Upper lobe of right lung (tissue), 1 donor: ENCODE measurements around the gene AXIN2. TPM values are rescaled to one million over a fixed set of nuclear protein-coding genes. Genes with fewer than 3 reads are reported as not detected.

Experiments
- ATAC-seq: fragments of 200-7000 bp; cut with Tn5 transposase; one replicate; pipeline ENCODE4 v1.9.1; 2020; ENCODE audit warnings: mild to moderate bottlenecking, moderate library complexity
- DNase-seq: peaks from one replicate; pipeline ENCODE4 v3.0.0-alpha.2; 2020
- H3K27ac ChIP-seq: fragments of 200-600 bp; one replicate; pipeline ENCODE4 v1.8.0; 2022
- H3K27me3 ChIP-seq: fragments of 200-600 bp; one replicate; pipeline ENCODE4 v1.8.0; 2022; ENCODE audit warnings: mild to moderate bottlenecking
- H3K36me3 ChIP-seq: fragments of 200-600 bp; one replicate; pipeline ENCODE4 v1.8.0; 2022
- H3K4me1 ChIP-seq: fragments of 200-600 bp; one replicate; pipeline ENCODE4 v1.8.0; 2022
- H3K4me3 ChIP-seq: fragments of 200-600 bp; one replicate; pipeline ENCODE4 v1.8.0; 2022; ENCODE audit warnings: mild to moderate bottlenecking
- H3K9me3 ChIP-seq: fragments of 200-600 bp; one replicate; pipeline ENCODE4 v1.8.0; 2022
- intact Hi-C: fragments of 100-400 bp; cut with DNase I; formaldehyde crosslinking; loops from one replicate; pipeline ENCODE4 v1.11.0; 2022
- total RNA-seq: library from RNA; stranded (reverse); fragmentation: NEBNext Ultra II Directional; extraction: Animal tissue kit (Norgen Biotek cat#: 25700); gene quantifications from one replicate; pipeline ENCODE4 v1.2.1, GENCODE V29; 2021
- TF ChIP-seq, protein P1 (sequence below): fragments of 200-600 bp; IDR thresholded peaks from one replicate; pipeline ENCODE4 v1.8.0; 2022; ENCODE audit warnings: antibody characterized with exemption
- donor health status: DM: no; HTN: yes; CAD: no; lungs with severe emphysema.

Gene AXIN2
- total RNA-seq, 1 donor from 2014 or later, result 63.6 TPM

DNA sequence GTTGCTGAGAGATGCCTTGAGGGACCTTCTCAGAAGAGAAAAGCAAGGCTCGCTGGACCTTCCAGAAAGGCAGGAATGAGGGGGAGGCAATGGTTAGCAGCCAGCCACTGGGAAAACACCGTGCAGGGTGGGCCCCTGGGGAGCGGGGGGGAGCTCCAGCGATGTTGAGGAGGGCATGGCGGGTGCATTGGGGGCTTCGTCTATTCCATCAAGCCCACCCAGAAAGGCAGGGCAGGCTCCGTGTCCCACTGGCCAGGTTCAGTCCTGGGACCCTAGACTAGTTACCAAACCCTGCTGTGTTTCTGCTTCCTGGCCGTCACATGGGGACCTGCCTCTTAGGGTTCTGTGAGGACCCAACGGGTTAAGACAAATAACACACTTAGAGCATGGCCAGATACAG, 64.6 kb downstream of the AXIN2 start:
- DNase-seq (no peak), ATAC-seq (no peak)
- intact Hi-C loops, result no loop called here
- H3K27ac ChIP-seq, result no peak overlapping the region
- H3K4me3 ChIP-seq, result no peak overlapping the region
- TF ChIP-seq, protein P1, sequence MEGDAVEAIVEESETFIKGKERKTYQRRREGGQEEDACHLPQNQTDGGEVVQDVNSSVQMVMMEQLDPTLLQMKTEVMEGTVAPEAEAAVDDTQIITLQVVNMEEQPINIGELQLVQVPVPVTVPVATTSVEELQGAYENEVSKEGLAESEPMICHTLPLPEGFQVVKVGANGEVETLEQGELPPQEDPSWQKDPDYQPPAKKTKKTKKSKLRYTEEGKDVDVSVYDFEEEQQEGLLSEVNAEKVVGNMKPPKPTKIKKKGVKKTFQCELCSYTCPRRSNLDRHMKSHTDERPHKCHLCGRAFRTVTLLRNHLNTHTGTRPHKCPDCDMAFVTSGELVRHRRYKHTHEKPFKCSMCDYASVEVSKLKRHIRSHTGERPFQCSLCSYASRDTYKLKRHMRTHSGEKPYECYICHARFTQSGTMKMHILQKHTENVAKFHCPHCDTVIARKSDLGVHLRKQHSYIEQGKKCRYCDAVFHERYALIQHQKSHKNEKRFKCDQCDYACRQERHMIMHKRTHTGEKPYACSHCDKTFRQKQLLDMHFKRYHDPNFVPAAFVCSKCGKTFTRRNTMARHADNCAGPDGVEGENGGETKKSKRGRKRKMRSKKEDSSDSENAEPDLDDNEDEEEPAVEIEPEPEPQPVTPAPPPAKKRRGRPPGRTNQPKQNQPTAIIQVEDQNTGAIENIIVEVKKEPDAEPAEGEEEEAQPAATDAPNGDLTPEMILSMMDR, result no peak
- no peaks in the 10 kb centered on the region for H3K9me3 ChIP-seq
- no peaks in the 10 kb centered on the region for H3K36me3 ChIP-seq
- no peaks in the 10 kb centered on the region for H3K27me3 ChIP-seq
- H3K4me1 ChIP-seq, result peaks cover 2% of the 10 kb centered on the region

DNA sequence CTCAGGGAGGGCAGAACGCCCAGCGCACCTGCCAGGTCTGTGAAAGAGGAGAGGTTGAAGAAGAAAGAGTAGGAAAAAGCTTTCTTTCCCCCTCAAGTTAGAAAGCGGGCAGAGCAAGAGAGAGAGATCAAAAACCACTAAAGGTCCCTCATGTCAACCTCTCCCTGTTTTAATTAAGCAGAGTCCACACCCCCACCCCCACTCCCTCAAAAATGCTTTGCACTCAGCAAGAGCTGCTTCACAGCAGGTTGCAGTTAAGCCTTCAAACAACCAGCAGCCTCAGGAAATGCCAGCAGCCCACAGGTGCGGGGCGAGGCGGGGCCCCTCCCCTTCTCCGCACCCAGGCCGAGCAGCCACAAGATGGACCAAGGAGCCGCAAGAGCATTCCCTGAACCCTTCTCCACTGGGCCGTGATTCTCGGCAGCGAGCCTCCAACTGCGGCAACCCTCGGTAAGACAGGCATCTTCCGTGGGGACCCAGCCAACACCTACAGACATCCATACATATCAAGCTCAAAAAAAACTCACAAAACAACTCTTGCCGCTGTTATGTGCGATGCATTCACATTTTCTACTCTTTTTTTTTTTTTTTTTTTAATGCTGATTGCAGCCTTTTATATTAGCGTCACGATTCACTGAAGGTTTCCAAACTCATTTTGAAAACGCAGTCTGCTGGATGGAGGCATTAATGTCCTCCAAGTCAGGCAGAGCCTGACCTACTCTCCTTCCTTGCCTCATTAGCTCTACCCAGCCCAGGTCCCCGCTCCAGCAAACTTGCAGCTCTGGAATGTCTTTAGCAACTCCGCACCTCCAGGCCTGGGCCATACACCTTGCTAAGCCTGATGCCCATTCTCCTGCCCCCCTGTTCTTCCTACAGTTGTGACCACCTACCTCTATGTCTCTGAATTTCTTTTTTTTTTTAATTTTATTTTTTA, 66.1 kb downstream of the AXIN2 start:
- TF ChIP-seq, protein P1, result no peak
- Histone ChIP-seq H3K4me3 (peak overlapping the region; percentile 6), H3K36me3 (no peaks in the 10 kb centered on the region), H3K9me3 (no peaks in the 10 kb centered on the region), H3K4me1 (peaks cover 2% of the 10 kb centered on the region), H3K27ac (no peak overlapping the region), H3K27me3 (no peaks in the 10 kb centered on the region)
- intact Hi-C loops, result no loop called here
- ATAC-seq, result peak; percentile 86
- DNase-seq, result peak; percentile 77

DNA sequence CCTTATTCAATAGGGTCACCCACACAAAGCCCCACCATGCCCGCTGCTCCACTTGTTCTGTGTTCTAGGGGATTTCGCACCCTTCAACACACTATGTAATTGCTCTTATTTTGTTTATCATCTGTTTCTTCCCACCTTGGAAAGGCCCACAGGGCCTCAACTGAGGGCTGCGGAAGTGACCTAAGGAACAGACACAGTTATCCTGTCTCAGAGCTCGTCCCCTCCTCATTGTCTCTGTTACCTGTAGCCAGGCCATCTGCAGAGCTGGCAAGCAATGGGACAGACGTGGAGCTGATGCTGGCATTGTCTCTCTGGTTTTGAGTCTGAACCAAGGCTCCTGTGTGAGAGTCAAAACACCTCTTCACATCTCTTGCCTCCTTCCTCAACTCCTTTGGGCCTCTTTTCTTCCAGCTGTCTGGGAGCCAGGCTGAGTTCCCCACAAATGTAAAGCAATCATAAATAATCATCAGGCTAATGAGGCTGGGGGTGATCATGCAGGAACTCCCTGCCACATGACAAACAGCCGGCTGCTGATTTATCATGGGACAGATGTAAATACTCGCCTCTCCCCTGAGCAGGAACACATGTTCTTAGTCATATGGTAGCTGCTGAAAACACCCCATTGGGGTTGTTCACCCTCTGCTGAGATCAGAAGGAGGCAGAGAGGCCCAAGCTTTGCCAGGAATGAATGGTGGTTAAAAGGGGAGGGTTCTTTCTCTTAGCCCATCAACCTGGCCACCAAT, 71.9 kb downstream of the AXIN2 start:
- TF ChIP-seq, protein P1, result no peak
- H3K4me1 ChIP-seq, result no peaks in the 10 kb centered on the region
- H3K36me3 ChIP-seq, result no peaks in the 10 kb centered on the region
- intact Hi-C loops, result no loop called here
- H3K4me3 ChIP-seq, result no peak overlapping the region
- no peak for DNase-seq
- H3K27me3 ChIP-seq, result no peaks in the 10 kb centered on the region
- ATAC-seq, result no peak
- H3K27ac ChIP-seq, result no peak overlapping the region
- no peaks in the 10 kb centered on the region for H3K9me3 ChIP-seq

DNA sequence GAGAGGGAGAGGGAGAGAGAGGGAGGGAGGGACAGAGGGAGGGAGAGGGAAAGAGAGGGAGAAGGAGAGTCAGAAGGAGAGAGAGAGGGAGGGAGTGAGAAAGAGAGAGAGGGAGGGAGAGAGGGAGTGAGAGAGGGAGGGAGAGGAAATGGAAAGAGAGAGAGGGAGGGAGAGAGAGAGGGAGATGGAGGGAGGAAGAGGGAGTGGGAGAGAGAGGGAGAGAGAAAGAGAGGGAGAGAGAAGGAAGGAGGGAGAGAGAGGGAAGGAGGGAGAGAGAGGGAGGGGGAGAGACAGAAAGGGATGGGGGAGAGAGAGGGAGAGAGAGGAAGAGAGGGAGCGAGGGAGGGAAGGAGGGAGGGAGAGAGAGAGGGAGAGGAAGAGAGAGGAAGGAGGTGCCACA, 72.8 kb downstream of the AXIN2 start:
- Histone ChIP-seq H3K27ac (no peak overlapping the region), H3K36me3 (no peaks in the 10 kb centered on the region), H3K4me1 (no peaks in the 10 kb centered on the region), H3K27me3 (no peaks in the 10 kb centered on the region), H3K4me3 (no peak overlapping the region), H3K9me3 (no peaks in the 10 kb centered on the region)
- intact Hi-C loops, result no loop called here
- ATAC-seq (no peak), DNase-seq (no peak)
- TF ChIP-seq, protein P1, result no peak

DNA sequence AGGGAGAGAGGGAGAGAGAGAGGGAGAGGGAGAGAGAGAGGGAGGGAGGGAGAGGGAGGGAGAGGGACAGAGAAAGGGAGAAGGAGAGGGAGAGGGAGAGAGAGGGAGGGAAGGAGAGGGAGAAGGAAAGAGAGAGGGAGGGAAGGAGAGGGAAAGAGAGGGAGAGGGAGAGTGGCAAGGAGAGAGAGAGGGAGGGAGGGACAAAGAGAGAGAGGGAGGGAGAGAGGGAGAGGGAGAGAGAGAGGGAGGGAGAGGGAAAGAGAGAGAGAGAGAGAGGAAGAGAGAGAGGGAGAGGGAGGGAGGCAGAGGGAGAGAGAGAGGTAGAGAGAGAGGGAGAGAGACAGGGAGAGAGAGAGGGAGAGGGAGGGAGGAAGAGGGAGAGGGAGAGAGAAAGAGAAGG, 73.5 kb downstream of the AXIN2 start:
- ATAC-seq, result no peak
- intact Hi-C loops, result no loop called here
- H3K36me3 ChIP-seq, result no peaks in the 10 kb centered on the region
- H3K4me3 ChIP-seq, result no peak overlapping the region
- no peak overlapping the region for H3K27ac ChIP-seq
- DNase-seq, result no peak
- H3K27me3 ChIP-seq, result no peaks in the 10 kb centered on the region
- TF ChIP-seq, protein P1, result no peak
- no peaks in the 10 kb centered on the region for H3K4me1 ChIP-seq
- no peaks in the 10 kb centered on the region for H3K9me3 ChIP-seq
